Inferior parietal cortex (tissue), 1 donor: ENCODE results near the gene IMPG1.
"Not testable (repeated sequence)": the region's sequence is repeated elsewhere in the genome, so short reads cannot be mapped to it uniquely, and the experiment has no call there.

Experiments used
- DNase-seq: peaks from one replicate; pipeline ENCODE4 v3.0.0-alpha.2; 2016; ENCODE audit errors: extremely low spot score

IMPG1 gene

DNA sequence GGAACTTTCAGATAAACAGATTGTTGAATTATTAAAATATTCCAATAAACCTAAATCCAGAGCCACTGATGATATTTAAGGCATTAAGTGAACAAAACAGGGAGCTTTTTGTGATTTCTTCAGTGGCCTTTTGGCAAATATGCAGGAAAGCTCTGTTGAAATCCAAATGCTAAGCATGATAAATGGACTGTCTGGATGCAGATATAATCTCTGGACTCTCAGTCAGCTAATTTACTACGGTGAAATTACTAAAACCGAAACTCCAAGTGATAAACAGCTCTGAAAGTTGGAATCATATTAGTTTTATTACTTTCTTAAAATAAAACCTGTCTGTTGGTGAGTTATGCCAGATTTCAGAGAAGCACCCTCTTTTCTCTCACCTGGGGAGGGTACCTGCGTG is 120.3 kb downstream of the IMPG1 start:
- no peak for DNase-seq

DNA sequence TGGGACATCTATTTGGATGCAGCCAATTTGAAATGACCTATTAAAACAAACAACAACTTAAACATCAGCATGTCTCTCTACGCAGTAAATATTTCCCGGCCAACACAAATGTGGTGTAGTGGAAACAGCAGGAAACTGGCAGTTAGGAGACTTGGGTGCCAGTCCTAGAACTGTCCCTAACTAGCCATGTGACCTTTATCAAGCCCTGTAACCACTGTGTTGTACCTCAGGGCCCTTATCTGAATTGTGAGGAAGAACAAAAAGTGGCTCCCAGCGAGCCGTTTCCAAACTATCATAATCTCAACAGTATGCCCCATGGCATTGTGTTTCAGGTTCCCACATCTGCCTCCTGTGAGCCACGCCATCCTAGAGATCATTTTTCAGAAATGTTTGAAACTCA is 124.5 kb downstream of the IMPG1 start:
- no peak for DNase-seq

DNA sequence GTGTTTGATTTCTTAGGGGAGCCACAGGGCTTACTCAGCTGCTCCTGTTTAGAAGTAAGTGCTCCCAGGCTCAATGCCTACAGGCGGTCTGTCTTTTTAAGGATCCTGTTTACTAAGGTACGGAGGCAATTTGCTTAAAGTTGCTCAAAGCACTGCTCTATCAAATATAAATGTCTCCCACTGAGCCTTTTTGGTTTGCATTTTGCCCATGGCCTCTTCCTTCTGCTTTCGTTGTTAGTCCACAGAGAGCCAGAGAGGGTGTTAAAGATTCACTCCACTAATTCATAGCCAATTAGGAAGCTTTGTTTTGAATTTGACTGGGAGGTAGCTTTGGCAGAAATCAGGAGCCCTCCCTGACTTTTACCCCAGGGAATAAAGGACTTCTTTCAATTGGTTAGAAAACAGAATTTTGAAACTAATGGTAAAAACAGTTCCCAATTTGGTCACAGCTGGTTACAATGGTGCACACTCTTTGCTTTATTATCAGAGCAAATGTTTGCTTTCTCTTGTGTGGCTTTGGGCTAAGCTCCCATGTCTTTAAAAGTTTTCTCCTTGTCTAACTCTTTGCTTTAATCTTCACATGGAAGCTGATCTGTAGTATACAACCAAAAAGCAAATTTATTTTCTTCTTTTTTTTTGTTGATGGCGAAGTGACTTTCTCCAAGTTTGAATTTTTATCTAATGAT is 126.2 kb downstream of the IMPG1 start:
- DNase-seq: no peak

DNA sequence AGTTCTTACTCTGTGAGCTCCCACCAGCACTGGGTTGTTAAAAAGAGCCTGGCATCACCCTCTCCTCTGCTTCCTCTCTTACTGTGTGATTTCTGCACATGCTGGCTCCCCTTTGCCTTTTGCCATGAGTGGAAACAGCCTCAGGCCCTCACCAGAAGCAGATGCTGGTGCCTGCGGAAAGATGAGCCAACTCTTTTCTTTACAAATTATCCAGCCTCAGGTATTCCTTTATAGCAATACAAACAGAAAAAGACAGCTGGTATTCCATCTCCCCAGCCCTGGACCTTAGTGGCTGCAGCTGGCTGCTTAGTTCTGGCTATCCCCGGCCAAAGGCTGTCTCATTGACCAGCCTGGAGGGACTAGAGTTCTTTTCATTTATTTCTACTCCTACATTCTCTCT is 129.1 kb downstream of the IMPG1 start:
- DNase-seq: no peak

DNA sequence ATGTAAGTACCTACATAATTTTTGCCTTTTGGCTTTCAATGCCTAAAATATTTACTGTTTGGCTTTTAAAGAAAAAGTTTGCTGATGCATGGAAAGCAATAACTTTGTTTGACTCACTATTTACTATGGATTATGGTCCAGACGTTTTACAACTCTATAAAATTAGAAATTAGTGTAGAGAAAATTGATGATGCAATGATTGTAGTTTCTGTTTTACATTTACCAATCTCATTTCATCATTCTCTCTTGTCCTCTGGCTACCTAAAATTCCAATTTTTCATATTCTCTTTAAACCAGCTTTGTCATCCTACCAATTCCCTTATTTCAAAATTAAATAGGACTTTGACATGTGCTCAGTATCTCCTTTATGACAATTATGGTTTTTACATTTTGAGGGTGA is 131.0 kb downstream of the IMPG1 start:
- DNase-seq: no peak

DNA sequence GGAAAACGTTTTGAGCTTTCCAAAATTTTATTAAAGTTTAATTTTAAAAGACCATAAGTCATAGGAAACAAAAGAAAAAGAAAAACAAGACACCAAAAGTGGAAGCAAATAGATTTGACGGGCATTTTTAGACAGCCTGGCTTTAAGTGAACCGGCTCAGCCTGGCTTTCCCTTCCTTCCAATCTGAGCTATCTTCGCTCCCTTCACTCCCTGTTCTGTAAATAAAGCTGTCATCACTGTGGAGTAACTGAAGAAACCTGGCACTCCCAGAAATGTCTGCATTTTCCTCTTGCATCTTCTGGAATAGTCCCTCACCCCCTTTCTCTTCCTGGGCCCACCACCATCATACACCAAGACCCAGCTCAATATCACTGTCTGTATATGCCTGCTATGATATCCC is 131.9 kb downstream of the IMPG1 start:
- DNase-seq: no peak

DNA sequence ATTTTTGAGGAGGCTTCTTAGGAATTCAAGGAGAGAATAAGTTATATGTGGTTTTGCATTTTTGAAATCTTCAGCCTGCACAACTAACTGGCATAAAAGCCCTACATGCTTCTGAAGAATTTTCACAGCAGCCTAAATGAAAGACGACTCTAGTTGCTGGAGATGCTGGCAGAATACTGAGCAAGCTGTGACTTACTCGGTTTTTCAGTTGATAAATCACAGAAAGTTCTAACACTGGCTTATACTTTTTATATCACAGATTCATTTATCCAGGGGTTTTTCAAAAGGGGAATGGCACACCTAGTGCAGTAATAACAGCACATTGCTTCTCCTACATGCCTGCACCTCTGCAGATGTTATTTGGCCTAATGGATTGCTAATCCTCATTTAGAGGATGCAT is 134.6 kb downstream of the IMPG1 start:
- DNase-seq: no peak

DNA sequence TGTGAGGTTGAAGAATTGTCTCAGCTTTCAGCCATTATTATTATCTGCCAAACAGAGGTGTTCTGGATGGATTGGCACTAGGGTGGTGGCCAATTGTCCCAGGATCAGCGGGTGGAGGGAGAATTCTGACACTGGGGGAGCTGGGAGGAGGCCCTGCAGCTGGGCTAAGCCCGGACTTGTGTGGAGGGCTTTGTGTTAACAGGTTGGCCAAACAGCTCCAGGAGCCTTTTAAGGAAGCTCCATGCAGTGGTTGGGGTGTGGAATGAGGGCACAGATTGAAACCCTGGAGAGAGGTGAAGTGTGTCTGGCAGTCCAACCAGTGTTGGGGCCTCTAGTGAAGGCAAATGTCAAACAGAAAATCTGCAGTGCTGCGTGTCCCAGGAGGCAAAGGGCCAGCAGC is 135.8 kb downstream of the IMPG1 start:
- DNase-seq: no peak

DNA sequence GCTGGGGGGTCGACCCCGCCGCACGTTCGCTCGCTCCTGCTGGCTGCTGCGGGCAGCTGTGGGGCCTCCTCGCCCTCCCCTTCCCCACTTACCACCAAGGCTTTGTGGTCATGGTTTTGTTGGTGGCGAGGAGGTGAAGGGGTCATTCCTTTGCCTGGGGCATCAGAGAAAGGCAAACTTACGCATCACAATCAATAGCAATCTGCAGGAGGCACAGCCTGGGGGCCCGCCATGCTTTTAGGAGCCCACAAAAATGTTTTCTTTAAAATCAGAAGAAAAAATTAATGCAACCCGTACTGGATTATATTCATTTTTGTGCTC is 137.0 kb downstream of the IMPG1 start:
- DNase-seq: no peak

DNA sequence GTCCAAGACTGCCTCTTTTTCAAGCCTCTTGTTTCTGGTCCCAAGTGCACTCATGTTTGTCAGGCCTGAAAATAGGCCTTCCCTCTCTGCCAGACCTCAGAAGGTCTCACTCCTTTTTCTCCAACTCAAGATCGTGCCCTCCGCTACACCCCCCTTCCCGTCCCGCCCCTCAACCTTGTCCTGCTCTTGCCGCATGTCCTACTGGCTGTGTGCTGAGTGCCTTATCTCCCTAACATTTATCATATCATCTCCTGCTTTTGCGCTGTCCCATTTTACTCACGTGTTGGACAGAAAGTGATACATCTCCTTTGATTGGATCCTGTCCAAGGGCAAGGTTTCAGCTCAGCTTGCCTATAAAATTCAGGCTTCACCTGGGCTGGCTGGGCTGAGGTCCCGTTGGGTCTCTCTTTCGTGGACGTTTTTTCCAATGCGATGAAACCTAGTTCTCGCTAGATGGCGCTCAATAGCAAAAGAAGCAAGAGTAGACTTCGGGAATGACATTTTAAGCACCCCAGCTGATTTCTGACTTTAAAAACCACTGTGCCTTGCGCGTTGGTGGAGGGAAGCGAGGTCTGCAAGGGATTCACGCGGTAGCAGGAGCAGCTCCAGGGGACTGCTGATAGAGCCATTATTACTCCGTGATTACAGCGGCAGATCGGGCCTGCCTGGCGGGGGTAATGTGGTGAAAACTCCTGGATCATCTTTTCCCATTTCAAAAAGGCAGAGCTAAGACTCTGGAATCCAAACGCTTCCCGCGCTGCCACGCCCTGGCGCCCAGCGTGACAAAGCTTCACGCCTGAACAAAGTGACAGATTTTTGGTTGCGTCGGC is 137.6 kb downstream of the IMPG1 start:
- DNase-seq: peak; percentile 88

DNA sequence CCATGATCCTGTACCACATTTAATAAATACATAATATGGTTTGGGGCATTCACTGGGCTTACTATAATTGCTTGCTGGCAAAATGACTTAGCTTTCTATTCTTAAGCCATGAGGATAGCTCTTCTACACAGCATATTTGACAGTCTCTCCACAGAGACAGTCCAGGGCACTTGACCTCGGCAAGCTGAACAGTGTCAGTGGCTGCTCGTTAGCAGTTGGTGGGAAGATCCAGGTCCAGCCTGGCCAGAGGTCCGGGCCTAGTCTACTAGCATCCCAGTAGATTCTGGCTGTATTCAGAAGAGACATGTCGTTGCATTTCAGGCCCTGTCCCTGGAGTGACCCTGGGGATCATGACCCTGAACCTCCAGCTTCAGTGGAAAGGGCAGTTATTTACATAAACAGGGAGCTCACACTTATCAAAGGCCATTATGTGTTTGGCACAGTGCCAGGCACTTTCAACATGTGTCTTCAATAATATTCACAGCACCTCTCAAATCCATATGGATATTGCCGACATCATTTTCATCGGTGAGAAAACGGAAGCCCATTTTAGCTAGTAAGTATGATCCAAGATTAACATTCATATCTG is 139.0 kb downstream of the IMPG1 start:
- DNase-seq: no peak

DNA sequence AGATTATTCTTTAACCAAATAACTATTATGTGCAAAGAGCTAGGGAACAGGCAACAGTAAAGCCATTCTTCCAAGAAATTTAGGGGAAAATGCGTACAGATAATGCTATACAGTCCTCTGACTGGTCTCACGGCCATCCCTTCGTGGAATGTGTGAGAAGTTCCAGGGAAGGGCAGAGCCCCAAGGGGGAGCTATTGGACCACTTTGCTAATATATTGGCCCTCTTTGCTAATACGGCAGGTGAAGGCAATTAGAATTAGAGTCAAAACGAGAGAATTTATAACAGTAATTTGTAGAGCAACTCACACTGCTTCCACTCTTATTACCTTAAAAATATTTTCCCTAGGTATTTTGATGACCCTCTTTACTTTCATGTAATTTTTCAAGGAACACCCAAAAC is 140.4 kb downstream of the IMPG1 start:
- peak; percentile 58 for DNase-seq

DNA sequence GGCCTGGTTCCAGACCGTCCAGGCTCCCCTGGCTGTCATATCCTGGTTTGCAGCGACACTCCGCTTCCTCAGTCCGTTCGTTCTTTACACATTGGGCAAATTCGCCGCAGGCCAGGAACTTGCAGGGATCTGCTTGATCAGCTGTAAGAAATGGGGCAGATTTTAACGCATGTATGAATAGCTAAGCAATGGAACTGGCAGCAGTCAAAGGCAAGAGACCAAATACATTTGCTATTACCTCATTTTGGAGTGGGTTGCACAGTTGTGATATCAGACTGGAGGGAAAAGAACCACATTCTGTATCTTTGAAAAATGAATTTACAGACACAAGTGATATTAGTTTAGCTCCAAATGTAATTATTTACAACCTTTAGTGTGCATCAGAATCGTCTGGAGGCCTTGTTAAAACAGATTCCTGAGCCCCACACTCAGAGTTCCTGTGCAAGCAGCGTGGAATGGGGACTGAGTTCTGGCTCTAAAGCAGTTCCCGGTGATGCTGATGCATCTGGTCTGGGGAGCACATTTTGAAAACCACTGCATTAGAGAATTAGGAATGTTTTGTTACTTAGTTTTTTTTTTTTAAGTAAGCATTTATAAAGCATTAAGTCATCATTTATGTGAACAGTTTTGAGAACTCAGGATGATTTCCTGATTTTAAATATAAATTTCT is 141.3 kb downstream of the IMPG1 start:
- DNase-seq: no peak

DNA sequence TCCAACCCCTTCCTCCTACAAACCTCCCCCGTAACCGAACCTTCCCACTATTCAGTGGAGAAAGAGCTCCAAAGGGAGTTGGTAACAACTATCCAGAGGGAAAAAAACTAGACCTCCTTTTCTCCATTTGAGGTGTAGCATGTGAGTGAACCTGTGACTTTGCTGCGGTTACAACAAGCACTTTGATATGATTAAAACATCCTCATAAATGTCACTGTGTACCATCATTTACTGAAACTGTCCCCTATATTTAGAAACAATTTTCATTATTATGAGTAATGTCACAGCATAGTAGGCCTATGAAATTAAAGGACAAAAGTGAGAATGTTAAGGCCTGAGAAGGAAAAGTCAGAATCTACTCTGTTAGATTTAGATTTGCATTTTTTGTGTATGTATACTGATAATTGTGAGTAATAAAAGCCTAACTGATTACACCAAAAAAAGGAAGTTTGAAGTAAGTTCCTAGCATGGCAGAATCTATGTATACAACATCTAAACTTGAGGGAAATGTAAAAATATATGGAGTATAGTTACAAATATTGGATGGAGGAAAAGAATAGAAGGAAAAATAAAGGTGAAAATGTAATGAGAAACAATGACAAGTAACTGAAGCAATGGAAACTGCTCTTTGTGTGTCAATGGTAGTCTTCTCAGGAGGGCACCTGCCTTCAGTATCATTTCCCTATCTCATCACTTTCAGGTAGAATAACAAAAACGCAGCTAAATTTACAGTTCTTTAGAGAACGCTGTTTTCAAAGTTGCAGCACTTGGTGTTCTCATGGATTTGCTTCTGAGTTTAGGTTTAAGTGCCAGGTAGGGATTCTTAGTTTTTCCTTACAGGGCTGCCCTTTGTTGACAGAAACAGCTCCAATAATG is 145.9 kb downstream of the IMPG1 start:
- no peak for DNase-seq

DNA sequence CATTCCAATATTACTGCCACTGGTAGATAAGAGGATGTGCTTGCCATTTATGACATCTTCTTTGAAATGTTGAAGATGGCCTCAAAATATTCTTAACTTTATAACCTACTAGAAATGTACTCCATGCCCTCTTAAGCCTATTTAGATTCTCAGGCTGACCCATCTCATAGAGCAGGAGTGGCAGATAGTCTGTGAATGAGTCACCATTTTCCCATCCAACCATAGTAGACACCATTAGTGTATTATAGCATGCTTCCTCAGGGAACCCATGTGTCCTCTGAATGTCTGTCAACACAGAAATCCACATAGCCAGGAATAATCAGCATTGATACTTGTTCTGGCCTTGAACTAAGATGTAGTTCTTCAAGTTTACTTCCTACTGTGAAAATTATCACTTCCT is 150.2 kb downstream of the IMPG1 start:
- DNase-seq: no peak

DNA sequence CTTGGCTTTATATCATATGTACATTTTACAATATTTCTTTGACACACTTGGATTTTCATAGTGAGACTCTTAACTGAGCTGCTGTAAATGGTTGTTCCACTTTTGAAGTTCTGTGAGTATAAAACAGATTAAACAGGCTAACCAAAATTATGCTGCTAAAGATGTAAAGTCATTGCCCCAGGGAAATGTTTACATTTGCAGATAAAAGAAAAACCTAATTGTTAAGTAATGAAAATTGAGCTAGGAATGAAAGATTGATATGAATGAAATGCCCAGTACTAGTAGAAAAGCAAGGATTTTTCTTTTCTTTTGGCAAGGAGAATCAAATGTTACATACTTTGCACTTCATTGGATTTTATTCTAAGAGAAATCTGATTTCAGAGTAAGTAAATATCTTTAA is 159.4 kb downstream of the IMPG1 start:
- DNase-seq: no peak

DNA sequence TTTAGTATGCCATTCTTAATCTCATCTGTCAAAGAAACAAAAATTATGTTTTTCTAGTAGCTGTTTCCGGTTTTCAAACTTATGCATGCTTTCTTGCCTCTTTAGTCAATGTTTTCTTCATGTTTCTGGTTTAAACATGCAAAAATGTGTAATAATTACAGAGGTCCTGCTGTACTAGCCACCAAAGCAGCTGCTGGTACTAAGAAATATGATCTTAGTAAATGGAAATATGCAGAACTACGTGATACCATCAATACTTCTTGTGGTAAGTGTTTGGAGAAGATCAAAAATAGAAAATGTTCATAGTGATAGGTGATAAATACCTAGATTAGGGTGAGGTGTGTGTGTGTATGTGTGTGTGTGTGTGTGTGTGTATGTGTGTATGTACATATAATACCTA is 165.0 kb downstream of the IMPG1 start:
- DNase-seq: no peak

DNA sequence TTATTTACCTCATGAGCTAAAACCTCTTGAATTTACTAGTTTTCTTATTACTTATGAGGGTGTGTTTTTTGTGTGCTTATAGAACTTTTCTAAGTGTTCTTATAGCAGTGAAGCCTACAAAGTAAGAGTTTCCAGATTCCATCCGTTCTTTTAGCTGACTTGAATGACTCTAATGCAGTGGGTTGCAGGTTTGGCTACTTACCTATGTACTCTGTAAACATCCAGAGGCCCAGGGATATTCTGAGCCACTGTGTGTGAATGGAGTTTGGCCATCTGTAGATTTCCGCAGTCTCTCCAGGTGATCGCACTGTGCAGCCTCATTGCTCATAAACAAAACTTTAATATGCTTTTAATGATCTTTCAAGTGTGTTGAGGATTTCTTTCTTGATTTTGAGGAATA is 165.6 kb downstream of the IMPG1 start:
- DNase-seq: no peak

DNA sequence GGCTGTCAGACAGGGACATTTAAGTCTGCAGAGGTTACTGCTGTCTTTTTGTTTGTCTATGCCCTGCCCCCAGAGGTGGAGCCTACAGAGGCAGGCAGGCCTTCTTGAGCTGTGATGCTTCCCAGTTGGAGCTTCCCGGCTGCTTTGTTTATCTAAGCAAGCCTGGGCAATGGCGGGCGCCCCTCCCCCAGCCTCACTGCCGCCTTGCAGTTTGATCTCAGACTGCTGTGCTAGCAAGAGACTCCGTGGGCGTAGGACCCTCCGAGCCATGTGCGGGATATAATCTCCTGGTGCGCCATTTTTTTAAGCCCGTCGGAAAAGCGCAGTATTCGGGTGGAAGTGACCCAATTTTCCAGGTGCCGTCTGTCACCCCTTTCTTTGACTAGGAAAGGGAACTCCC is 167.3 kb downstream of the IMPG1 start:
- DNase-seq: not testable (repeated sequence)

DNA sequence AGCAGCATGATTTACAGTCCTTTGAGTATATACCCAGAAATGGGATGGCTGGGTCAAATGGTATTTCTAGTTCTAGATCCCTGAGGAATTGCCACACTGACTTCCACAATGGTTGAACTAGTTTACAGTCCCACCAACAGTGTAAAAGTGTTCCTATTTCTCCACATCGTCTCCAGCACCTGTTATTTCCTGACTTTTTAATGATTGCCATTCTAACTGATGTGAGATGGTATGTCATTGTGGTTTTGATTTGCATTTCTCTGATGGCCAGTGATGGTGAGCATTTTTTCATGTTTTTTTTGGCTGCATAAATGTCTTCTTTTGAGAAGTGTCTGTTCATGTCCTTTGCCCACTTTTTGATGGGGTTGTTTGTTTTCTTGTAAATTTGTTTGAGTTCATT is 172.2 kb downstream of the IMPG1 start:
- DNase-seq: not testable (repeated sequence)

DNA sequence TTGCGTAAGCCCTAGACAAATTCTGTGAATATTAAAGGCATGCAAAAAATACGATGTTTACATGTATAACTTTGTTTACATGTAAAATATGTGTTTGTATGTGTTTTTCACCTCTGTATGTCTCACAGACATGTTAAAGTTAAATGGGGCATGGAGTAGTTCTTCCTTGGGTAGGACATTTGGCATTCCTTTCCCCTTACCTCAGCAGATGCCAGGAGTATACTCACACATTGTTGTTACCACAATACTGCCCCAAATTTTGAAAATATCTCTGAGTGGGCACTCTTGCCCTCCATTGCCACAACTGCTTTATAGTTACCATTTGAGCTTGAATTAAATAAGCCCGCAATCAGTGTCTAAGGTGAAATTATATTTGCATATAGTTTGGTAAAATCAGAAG is 175.9 kb downstream of the IMPG1 start:
- no peak for DNase-seq

DNA sequence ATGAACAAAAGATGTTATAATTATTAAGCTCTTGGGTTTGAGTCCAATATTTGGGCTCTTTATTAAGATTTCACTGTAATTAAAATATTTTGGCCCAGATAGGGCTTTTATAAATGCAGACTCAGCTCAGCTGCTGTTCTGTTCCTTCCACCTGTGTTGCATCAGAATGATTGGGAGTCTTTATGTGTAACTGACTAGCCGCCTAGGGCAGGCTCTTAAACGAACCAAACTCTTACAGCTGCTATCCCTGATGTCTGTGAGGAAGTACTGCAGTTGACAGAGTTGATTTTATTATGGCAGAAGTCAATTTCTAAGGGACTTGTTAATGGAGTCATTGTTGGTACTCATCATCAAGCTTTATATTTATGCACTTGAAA is 178.7 kb downstream of the IMPG1 start:
- no peak for DNase-seq
